ENCODE data around the gene CCDC146. TPM values are rescaled to one million over a fixed set of nuclear protein-coding genes. Genes with fewer than 3 reads are reported as not detected.

CCDC146 gene
- total RNA-seq, 1 donor from 2014 or later, result 4.5 TPM

DNA sequence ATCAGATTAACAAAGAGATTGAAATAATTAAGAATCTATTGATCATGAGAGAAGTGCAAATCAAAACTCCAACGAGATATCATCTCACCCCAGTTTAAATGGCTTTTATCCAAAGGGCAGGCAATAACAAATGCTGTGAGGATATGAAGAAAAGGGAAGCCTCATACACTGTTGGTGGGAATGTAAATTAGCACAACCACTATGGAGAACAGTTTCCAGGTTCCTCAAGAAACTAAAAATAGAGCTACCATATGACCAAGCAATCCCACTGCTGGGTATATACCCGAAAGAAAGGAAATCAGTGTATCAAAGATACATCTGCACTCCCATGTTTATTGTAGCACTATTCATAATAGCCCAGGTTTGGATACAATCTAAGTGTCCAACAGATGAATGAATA lies 63.5 kb downstream of the CCDC146 start:
- no peaks in the 10 kb centered on the region for H3K27me3 Mint-ChIP-seq (ENCODE audit: unreplicated experiment)
- TF ChIP-seq CTCF (IDR thresholded peaks at IDR 0.05; ENCODE audit: unreplicated experiment), result no peak
- DNase-seq (ENCODE audit: low spot score), result no peak
- no peak overlapping the region for H3K27ac Mint-ChIP-seq (ENCODE audit: unreplicated experiment)
- H3K9me3 Mint-ChIP-seq (ENCODE audit: unreplicated experiment), result no peaks in the 10 kb centered on the region
- no peaks in the 10 kb centered on the region for H3K36me3 Mint-ChIP-seq (ENCODE audit: low read depth, unreplicated experiment)
- peaks cover 8% of the 10 kb centered on the region for H3K4me1 Mint-ChIP-seq (ENCODE audit: unreplicated experiment)
- no peak overlapping the region for H3K4me3 Mint-ChIP-seq (ENCODE audit: unreplicated experiment)

GRCh38 chr7:77188731-77189437 lies 66.5 kb downstream of the CCDC146 start:
- H3K36me3 Mint-ChIP-seq (ENCODE audit: low read depth, unreplicated experiment), result no peaks in the 10 kb centered on the region
- no peak overlapping the region for H3K27ac Mint-ChIP-seq (ENCODE audit: unreplicated experiment)
- DNase-seq (ENCODE audit: low spot score), result no peak
- no peaks in the 10 kb centered on the region for H3K4me1 Mint-ChIP-seq (ENCODE audit: unreplicated experiment)
- no peak for TF ChIP-seq CTCF (IDR thresholded peaks at IDR 0.05; ENCODE audit: unreplicated experiment)
- H3K4me3 Mint-ChIP-seq (ENCODE audit: unreplicated experiment), result no peak overlapping the region
- no peaks in the 10 kb centered on the region for H3K27me3 Mint-ChIP-seq (ENCODE audit: unreplicated experiment)
- H3K9me3 Mint-ChIP-seq (ENCODE audit: unreplicated experiment), result no peaks in the 10 kb centered on the region

GRCh38 chr7:77197141-77197540 lies 74.7 kb downstream of the CCDC146 start:
- TF ChIP-seq CTCF (IDR thresholded peaks at IDR 0.05; ENCODE audit: unreplicated experiment), result no peak
- Mint-ChIP-seq H3K36me3 (ENCODE audit: low read depth, unreplicated experiment) (no peaks in the 10 kb centered on the region), H3K4me1 (ENCODE audit: unreplicated experiment) (peaks cover 5% of the 10 kb centered on the region), H3K27me3 (ENCODE audit: unreplicated experiment) (no peaks in the 10 kb centered on the region), H3K4me3 (ENCODE audit: unreplicated experiment) (no peak overlapping the region), H3K27ac (ENCODE audit: unreplicated experiment) (no peak overlapping the region), H3K9me3 (ENCODE audit: unreplicated experiment) (no peaks in the 10 kb centered on the region)
- DNase-seq (ENCODE audit: low spot score), result no peak

DNA sequence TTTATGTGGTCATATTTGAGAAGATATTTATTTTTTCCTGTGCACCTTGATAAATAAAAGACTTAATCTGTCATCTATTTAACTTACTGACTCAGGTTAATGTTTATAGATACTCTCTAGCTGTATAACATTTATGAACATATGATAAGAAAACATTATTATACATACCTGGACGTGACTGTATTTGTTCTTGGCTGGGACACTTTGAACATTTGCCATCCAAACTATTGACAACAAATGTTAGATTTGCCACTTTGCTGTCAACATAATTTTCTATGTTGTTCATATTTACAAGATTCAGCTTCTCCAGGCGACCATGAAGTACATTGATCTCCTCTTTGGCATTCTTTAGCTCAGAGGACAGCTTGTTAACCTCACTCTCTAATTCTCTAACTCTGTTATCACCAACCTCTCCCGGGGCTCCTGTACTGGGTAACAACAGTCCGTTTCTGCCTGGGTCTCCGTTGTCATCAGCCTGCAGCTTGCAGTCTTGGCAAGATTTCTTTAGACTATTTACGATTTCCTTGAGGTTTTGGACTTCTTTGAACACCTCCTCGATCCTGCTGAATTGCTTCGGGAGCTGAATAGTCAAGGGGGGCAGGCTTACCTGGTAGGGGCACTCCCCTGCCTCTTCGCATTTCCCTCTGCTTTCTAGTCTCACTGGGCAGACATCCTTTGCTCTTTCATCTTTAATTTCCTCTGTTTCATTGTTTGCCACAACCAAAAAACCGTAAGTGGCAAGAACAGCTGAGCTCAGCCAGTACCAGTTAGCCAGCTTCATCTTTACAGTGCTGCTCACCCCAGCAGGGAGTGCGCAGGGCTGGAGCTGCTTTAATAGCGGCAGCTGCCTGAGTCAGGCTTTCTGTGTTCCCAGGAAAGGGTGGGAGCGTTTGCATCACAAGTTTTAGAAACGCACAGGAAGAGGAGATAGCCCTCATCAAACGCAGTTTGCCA lies 76.9 kb downstream of the CCDC146 start, which contains the start of gene FGL2:
Gene FGL2 (minus strand): TSS at position 807 of the 954 bp plus-strand sequence. CDS start 26 bp downstream, at position 781.
- H3K4me1 Mint-ChIP-seq (ENCODE audit: unreplicated experiment), result peaks cover 5% of the 10 kb centered on the region
- no peaks in the 10 kb centered on the region for H3K27me3 Mint-ChIP-seq (ENCODE audit: unreplicated experiment)
- no peak for TF ChIP-seq CTCF (IDR thresholded peaks at IDR 0.05; ENCODE audit: unreplicated experiment)
- H3K9me3 Mint-ChIP-seq (ENCODE audit: unreplicated experiment), result no peaks in the 10 kb centered on the region
- H3K27ac Mint-ChIP-seq (ENCODE audit: unreplicated experiment), result no peak within 1 kb of the TSS
- H3K36me3 Mint-ChIP-seq (ENCODE audit: low read depth, unreplicated experiment), result no peaks in the 10 kb centered on the region
- peak; percentile 7 for DNase-seq (ENCODE audit: low spot score)
- no peak within 1 kb of the TSS for H3K4me3 Mint-ChIP-seq (ENCODE audit: unreplicated experiment)
